Right cardiac atrium (tissue), 5 donors: ENCODE results near the gene CTTNBP2. TPM values are rescaled to one million over a fixed set of nuclear protein-coding genes. Genes with fewer than 3 reads are reported as not detected.

Source experiments
- ATAC-seq, 2 donors: fragments of 200-7000 bp; cut with Tn5 transposase; one replicate each; pipeline versions ENCODE4 v1.8.0 to v1.9.1; 2020; ENCODE audit warnings: moderate library complexity in 2 of 2, mild to moderate bottlenecking in 1 of 2
- DNase-seq, 3 donors: peaks; one replicate each; pipeline ENCODE4 v3.0.0-alpha.2; 2020
- H3K27ac ChIP-seq: one replicate; pipeline ENCODE4 v1.5.1; 2013; ENCODE audit warnings: mild to moderate bottlenecking, low read length, control low read depth, moderate library complexity
- H3K27me3 ChIP-seq: one replicate; pipeline ENCODE4 v1.6.1; 2013; ENCODE audit not compliant: control insufficient read depth, insufficient read depth
- H3K4me1 ChIP-seq: one replicate; pipeline ENCODE4 v1.6.1; 2013; ENCODE audit warnings: low read length; ENCODE audit not compliant: control insufficient read depth, insufficient read depth
- H3K4me3 ChIP-seq: one replicate; pipeline ENCODE4 v1.5.1; 2013; ENCODE audit warnings: low read length, control low read depth
- H3K9me3 ChIP-seq: one replicate; pipeline ENCODE4 v1.6.1; 2013; ENCODE audit warnings: low read length; ENCODE audit not compliant: control insufficient read depth
- WGBS: extraction: QIAGEN DNeasy Blood & Tissue Kit; methylation state at CpG from one replicate; pipeline ENCODE4 v1.1.7; 2013; 5-methylcytosine and 5-hydroxymethylcytosine counted together
- intact Hi-C, 4 donors: fragments of 100-400 bp; cut with DNase I; formaldehyde crosslinking; loops; one replicate each; pipeline versions ENCODE4 v1.11.0 to v1.14.0; 2022 to 2023
- polyA plus RNA-seq: library from polyadenylated mRNA; stranded (reverse); fragments of 200-250 nt; gene quantifications from one replicate; pipeline ENCODE4 v1.2.3, GENCODE V29; 2013
- total RNA-seq, 4 donors: library from RNA; stranded (reverse); fragmentation: NEBNext Ultra II Directional; extraction: Animal tissue kit (Norgen Biotek cat#: 25700); gene quantifications; one replicate each; pipeline ENCODE4 v1.2.1, GENCODE V29; 2021
- donor health status: healthy with polysubstance abuse.
- donor health status: DM: no; HTN: yes; CAD: no.
- donor health status: DM: no; HTN: no; CAD: no.
- donor health status: DM: no; HTN: yes; CAD: no; lungs with severe emphysema.
- donor health status: DM: yes; HTN: yes; CAD: no.

Gene CTTNBP2
- total and polyA plus RNA-seq, 5 donors, result 2.0 to 5.5 (median 4.3) TPM

DNA sequence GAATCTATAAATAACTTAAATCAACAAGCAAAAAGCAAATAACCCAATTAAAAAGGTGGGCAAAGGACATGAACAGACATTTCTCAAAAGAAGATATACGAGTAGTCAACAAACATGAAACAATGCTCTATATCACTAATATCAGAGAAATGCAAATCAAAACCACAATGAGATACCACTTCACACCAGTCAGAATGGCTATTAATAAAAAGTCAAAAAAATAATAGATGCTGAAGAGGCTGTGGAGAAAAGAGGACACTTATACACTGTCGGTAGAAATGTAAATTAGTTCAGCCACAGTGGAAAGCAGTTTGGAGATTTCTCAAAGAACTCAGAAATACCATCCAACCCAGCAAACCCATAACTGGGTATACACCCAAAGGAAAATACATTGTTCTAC, 70.6 kb downstream of the CTTNBP2 start:
- H3K4me1 ChIP-seq, result no peaks in the 10 kb centered on the region
- WGBS, result 89% methylated on average over 2 of the region's 2 CpGs
- H3K9me3 ChIP-seq, result no peaks in the 10 kb centered on the region
- ATAC-seq, result no peak
- no peaks in the 10 kb centered on the region for H3K27me3 ChIP-seq
- DNase-seq, result no peak
- no peak overlapping the region for H3K4me3 ChIP-seq
- no peak overlapping the region for H3K27ac ChIP-seq
- intact Hi-C loops, result no loop called here

DNA sequence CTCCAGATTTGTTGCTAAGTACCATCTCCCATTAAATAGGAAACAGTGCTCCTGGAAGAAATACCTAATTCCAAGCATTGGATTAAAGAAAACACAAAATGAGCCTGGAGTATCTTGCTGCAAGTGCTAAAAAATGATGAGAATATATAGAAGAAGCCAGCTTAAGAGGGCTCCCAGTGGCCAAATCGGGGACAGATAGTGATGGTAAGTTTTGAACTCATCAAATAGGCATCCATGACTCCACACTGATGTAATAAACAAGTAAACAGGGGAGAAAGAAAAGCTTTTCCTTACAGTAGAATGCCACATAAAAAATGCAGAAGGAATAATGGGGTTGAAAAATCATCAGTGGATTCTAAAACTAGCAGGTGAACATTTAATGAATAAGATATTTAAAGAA, 72.4 kb downstream of the CTTNBP2 start:
- no peaks in the 10 kb centered on the region for H3K27me3 ChIP-seq
- H3K4me3 ChIP-seq, result no peak overlapping the region
- ATAC-seq, result no peak
- no peak for DNase-seq
- H3K27ac ChIP-seq, result no peak overlapping the region
- no peaks in the 10 kb centered on the region for H3K9me3 ChIP-seq
- 67% methylated on average over 1 of the region's 1 CpG for WGBS
- H3K4me1 ChIP-seq, result no peaks in the 10 kb centered on the region
- intact Hi-C loops, result no loop called here

DNA sequence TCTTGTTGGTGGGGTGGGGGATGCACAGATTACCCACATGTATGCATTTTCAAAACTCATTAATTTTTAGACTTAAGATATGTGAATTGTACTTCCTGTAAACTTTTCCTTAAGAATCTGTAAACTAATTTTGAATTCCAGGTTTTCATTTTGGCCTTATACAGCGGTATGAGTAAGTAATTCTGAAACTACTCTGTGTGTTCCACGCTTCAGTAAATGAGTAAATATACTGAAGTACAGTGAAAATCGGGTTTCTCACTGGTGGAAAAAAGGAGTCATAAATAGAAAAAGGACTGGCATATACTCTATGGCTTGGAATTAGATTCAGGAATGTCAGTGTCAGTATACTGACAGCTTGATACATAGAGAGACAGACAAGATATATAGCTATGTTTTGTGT, 72.8 kb downstream of the CTTNBP2 start:
- intact Hi-C loops, result no loop called here
- Histone ChIP-seq H3K9me3 (no peaks in the 10 kb centered on the region), H3K4me3 (no peak overlapping the region), H3K27ac (no peak overlapping the region), H3K27me3 (no peaks in the 10 kb centered on the region), H3K4me1 (no peaks in the 10 kb centered on the region)
- 76% methylated on average over 3 of the region's 3 CpGs for WGBS
- no peak for DNase-seq
- no peak for ATAC-seq

DNA sequence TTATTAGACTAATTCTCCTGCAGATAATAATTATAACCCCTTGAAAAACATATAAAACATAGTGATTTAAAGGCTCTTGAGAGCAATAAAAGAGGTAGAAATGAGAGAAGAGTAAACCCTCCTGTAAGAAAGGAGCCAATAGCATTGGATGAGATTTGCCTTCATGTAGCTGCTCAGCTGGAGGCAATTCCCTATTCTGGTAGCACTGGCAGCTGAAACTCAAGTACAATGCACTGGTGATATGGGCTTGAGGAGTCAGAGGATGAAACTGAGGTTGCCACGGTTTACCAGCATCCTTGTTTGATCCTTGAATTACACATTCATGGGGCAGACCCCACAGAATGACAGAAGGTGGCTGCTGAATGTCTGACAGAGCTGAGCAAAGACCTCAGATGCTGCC, 76.4 kb downstream of the CTTNBP2 start:
- Histone ChIP-seq H3K27ac (no peak overlapping the region), H3K27me3 (no peaks in the 10 kb centered on the region), H3K4me1 (no peaks in the 10 kb centered on the region), H3K9me3 (no peaks in the 10 kb centered on the region), H3K4me3 (no peak overlapping the region)
- 52% methylated on average over 1 of the region's 1 CpG for WGBS
- no peak for ATAC-seq
- intact Hi-C loops, result no loop called here
- no peak for DNase-seq

- H3K27me3 ChIP-seq, result no peaks in the 10 kb centered on the region
- no peaks in the 10 kb centered on the region for H3K4me1 ChIP-seq
- H3K27ac ChIP-seq, result no peak overlapping the region
- no peak overlapping the region for H3K4me3 ChIP-seq
- 94% methylated on average over 2 of the region's 2 CpGs for WGBS
- DNase-seq (no peak), ATAC-seq (no peak)
- intact Hi-C loops, result no loop called here
- no peaks in the 10 kb centered on the region for H3K9me3 ChIP-seq
Observed at GRCh38 chr7:117793976-117794375, 79.3 kb downstream of the CTTNBP2 start.

- H3K27me3 ChIP-seq, result no peaks in the 10 kb centered on the region
- 92% methylated on average over 3 of the region's 3 CpGs for WGBS
- H3K4me1 ChIP-seq, result no peaks in the 10 kb centered on the region
- H3K9me3 ChIP-seq, result no peaks in the 10 kb centered on the region
- H3K27ac ChIP-seq, result no peak overlapping the region
- DNase-seq, result no peak
- intact Hi-C loops, result no loop called here
- H3K4me3 ChIP-seq, result no peak overlapping the region
- ATAC-seq, result no peak
Observed at GRCh38 chr7:117793521-117793920, 79.7 kb downstream of the CTTNBP2 start.

- intact Hi-C loops, result no loop called here
- DNase-seq (peak; percentile 22 to 59 (median 49)), ATAC-seq (peak; percentile 39 to 71)
- no peak overlapping the region for H3K4me3 ChIP-seq
- H3K9me3 ChIP-seq, result no peaks in the 10 kb centered on the region
- no peaks in the 10 kb centered on the region for H3K4me1 ChIP-seq
- no peaks in the 10 kb centered on the region for H3K27me3 ChIP-seq
- H3K27ac ChIP-seq, result no peak overlapping the region
- 79% methylated on average over 18 of the region's 18 CpGs for WGBS
Observed at GRCh38 chr7:117791877-117792780, 81.1 kb downstream of the CTTNBP2 start.

DNA sequence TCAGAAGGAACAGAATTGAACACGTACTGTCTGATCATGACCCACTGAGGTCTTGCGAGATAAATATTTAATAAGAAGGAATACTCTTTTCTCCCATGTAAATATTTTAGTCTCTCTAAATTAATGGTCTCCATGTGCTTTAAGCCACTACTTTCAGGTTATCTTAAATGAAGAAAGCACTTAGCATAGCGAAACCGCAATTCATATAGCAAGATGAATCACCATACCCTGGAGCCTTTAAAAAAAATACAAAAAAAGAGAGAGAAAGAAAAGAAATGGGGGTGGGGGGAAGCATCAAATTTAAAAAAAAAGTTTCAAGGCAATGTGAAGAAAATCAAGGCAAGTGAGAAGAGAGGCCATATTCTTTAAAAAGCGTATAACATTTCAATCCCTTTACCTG, 82.5 kb downstream of the CTTNBP2 start:
- Histone ChIP-seq H3K27ac (no peak overlapping the region), H3K9me3 (no peaks in the 10 kb centered on the region), H3K4me3 (no peak overlapping the region), H3K4me1 (no peaks in the 10 kb centered on the region), H3K27me3 (no peaks in the 10 kb centered on the region)
- intact Hi-C loops, result no loop called here
- no peak for DNase-seq
- no peak for ATAC-seq
- WGBS, result 94% methylated on average over 5 of the region's 5 CpGs

- ATAC-seq, result no peak
- no peak overlapping the region for H3K4me3 ChIP-seq
- H3K9me3 ChIP-seq, result no peaks in the 10 kb centered on the region
- H3K27ac ChIP-seq, result no peak overlapping the region
- 90% methylated on average over 2 of the region's 2 CpGs for WGBS
- intact Hi-C loops, result no loop called here
- H3K27me3 ChIP-seq, result no peaks in the 10 kb centered on the region
- H3K4me1 ChIP-seq, result no peaks in the 10 kb centered on the region
- DNase-seq, result no peak
Observed at GRCh38 chr7:117790251-117790650, 83.0 kb downstream of the CTTNBP2 start.

DNA sequence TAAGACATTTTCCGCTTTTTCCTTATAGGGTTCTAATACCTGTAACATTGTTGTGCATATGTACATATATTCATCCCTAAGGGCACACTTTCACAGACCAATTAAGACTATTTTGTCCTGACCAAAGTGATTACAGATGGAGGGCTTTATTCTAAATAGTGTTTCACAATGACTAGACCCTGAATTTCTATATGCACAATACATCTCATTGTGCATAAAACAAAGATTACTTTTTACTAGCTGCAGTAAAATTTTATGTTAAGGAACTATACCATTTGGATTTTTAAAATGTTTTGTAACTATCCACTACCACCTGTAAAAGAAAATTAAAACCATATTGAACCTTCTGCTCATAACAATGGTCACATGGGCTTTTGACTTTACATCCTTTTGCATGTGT, 87.8 kb downstream of the CTTNBP2 start:
- no peaks in the 10 kb centered on the region for H3K4me1 ChIP-seq
- no peaks in the 10 kb centered on the region for H3K27me3 ChIP-seq
- ATAC-seq (no peak), DNase-seq (no peak)
- 94% methylated on average over 1 of the region's 1 CpG for WGBS
- no peak overlapping the region for H3K4me3 ChIP-seq
- no peak overlapping the region for H3K27ac ChIP-seq
- H3K9me3 ChIP-seq, result no peaks in the 10 kb centered on the region
- intact Hi-C loops, result no loop called here

DNA sequence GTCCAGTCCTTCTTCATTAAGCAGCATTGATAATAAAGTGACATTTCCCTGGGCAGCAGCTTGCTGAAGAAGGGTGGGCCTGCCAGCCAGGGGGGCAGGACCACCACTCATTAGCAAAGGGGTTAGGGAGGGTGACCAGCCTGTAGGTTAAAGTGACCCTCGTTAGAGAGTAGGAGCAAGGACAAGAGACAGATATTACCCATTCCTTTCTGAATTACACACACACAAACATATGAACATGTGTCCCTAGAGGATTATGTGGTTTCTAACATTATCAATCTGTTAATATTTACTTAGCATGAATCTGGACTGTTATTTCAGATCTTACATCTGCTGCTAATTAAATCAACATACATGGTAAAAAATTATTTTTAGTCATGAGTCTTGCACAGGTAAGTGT, 88.9 kb downstream of the CTTNBP2 start:
- no peaks in the 10 kb centered on the region for H3K27me3 ChIP-seq
- H3K27ac ChIP-seq, result no peak overlapping the region
- WGBS, result 63% methylated on average over 1 of the region's 1 CpG
- intact Hi-C loops, result no loop called here
- no peaks in the 10 kb centered on the region for H3K4me1 ChIP-seq
- DNase-seq (no peak), ATAC-seq (no peak)
- H3K9me3 ChIP-seq, result no peaks in the 10 kb centered on the region
- no peak overlapping the region for H3K4me3 ChIP-seq

GRCh38 chr7:117782761-117783160, 90.5 kb downstream of the CTTNBP2 start:
- Histone ChIP-seq H3K4me3 (no peak overlapping the region), H3K27ac (no peak overlapping the region), H3K27me3 (no peaks in the 10 kb centered on the region), H3K9me3 (no peaks in the 10 kb centered on the region), H3K4me1 (no peaks in the 10 kb centered on the region)
- DNase-seq, result no peak
- WGBS, result 64% methylated on average over 3 of the region's 3 CpGs
- intact Hi-C loops, result no loop called here
- no peak for ATAC-seq
